ENCODE measurements around the gene UVRAG. TPM values are rescaled to one million over a fixed set of nuclear protein-coding genes. Genes with fewer than 3 reads are reported as not detected.
A peak's percentile ranks its signal among the peaks of the same experiment; 100 is the strongest.

Gene UVRAG
- total RNA-seq, 1 experiment from 2014 or later, result 52.7 TPM

DNA sequence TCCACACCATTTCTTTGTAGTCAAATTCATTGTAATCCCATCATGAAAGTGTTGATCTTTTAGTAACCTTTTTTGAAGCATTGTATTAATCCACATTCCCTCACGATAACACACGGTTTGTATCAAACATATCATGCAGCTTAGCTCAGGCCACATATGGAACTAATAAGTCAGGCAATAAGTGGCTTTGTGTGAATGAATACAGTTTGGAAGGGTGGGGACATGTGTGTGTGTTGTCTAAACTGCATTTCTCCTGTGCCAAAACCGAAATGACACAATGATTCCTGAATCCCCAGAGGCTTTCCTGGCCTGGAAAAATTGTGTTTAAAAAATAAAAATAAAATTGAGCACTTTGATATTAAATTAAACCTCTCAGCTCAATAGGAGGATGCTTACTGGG lies 293.0 kb downstream of the UVRAG start:
- Histone ChIP-seq H3K9me2 (replicated peaks; ENCODE audit: insufficient read depth, low read length) (no peaks in the 10 kb centered on the region; the same call in 1 of the 2 replicates), H2AFZ (ENCODE audit: low read length) (no peak overlapping the region), H3K9ac (ENCODE audit: low read length) (no peak overlapping the region), H3K79me2 (ENCODE audit: low read length) (peaks cover 24% of the 10 kb centered on the region), H4K20me1 (ENCODE audit: insufficient read depth, low read depth, low read length) (no peaks in the 10 kb centered on the region), H3K9me3 (ENCODE audit: low read length) (no peaks in the 10 kb centered on the region), H3K36me3 (ENCODE audit: insufficient read depth, low read length) (no peaks in the 10 kb centered on the region), H3K27ac (ENCODE audit: low read length) (no peak overlapping the region), H3K4me1 (ENCODE audit: low read length) (no peaks in the 10 kb centered on the region), H3K4me2 (ENCODE audit: low read depth, low read length, poor library complexity, severe bottlenecking) (no peak overlapping the region), H3K27me3 (ENCODE audit: low read length) (no peaks in the 10 kb centered on the region), H3K4me3 (ENCODE audit: low read length) (no peak overlapping the region)
- DNase-seq, result no peak

DNA sequence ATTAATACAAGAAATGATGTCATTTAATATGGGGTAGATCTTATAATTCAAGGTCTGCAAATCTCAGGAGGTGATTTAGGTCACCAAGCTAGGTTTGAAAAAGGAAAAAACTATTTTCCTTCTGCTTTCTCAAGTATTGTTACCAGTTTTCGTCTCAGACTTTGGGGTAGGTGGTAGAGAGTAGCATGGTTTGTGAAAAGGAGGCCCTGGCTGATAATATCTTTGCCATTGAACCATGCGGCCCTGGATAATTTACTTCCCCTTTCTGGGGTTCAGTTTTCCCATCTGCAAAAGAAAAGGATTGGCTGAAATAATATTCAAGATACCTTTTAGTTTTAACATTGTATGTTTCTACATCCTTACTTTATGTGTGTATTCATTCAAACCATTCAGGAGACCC lies 299.2 kb downstream of the UVRAG start:
- Histone ChIP-seq H3K79me2 (ENCODE audit: low read length) (peaks cover 18% of the 10 kb centered on the region), H3K9ac (ENCODE audit: low read length) (no peak overlapping the region), H2AFZ (ENCODE audit: low read length) (no peak overlapping the region), H3K9me3 (ENCODE audit: low read length) (no peaks in the 10 kb centered on the region), H3K36me3 (ENCODE audit: insufficient read depth, low read length) (0 out of 2 replicates have a peak, but pooled peaks cover 6% of the 10 kb centered on the region), H3K9me2 (replicated peaks; ENCODE audit: insufficient read depth, low read length) (no peaks in the 10 kb centered on the region; the same call in 1 of the 2 replicates), H3K4me1 (ENCODE audit: low read length) (peaks cover 43% of the 10 kb centered on the region), H3K4me3 (ENCODE audit: low read length) (no peak overlapping the region), H3K27ac (ENCODE audit: low read length) (peak overlapping the region; percentile 34; the same call in 1 of the 2 replicates), H4K20me1 (ENCODE audit: insufficient read depth, low read depth, low read length) (no peaks in the 10 kb centered on the region), H3K4me2 (ENCODE audit: low read depth, low read length, poor library complexity, severe bottlenecking) (no peak overlapping the region), H3K27me3 (ENCODE audit: low read length) (no peaks in the 10 kb centered on the region)
- DNase-seq, result no peak

DNA sequence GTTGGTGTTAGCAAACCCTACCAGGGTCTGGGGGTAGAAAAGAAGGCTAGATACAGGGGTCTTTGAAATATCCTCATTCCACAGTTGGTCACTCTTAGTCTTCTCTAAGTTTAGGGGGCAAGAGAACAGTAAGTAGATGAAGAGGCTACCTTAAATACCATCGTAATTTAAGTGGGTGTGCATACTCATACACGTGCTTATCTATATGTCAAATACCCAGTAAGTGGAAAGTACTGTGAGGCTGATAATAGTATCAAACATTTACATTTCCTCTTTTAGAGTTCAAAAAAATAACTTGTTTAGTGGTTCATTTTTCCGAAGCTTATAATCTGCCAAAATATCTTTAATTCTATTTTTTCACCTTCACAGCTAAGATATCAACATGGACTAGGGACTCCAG lies 300.5 kb downstream of the UVRAG start:
- Histone ChIP-seq H4K20me1 (ENCODE audit: insufficient read depth, low read depth, low read length) (no peaks in the 10 kb centered on the region), H3K9ac (ENCODE audit: low read length) (no peak overlapping the region), H3K27ac (ENCODE audit: low read length) (peak overlapping the region; percentile 53), H3K9me3 (ENCODE audit: low read length) (no peaks in the 10 kb centered on the region), H3K9me2 (replicated peaks; ENCODE audit: insufficient read depth, low read length) (no peaks in the 10 kb centered on the region), H2AFZ (ENCODE audit: low read length) (no peak overlapping the region), H3K79me2 (ENCODE audit: low read length) (peaks cover 28% of the 10 kb centered on the region), H3K4me1 (ENCODE audit: low read length) (peaks cover 56% of the 10 kb centered on the region), H3K4me3 (ENCODE audit: low read length) (no peak overlapping the region), H3K27me3 (ENCODE audit: low read length) (no peaks in the 10 kb centered on the region), H3K4me2 (ENCODE audit: low read depth, low read length, poor library complexity, severe bottlenecking) (peak overlapping the region; percentile 5), H3K36me3 (ENCODE audit: insufficient read depth, low read length) (0 out of 2 replicates have a peak, but pooled peaks cover 6% of the 10 kb centered on the region)
- DNase-seq, result no peak

DNA sequence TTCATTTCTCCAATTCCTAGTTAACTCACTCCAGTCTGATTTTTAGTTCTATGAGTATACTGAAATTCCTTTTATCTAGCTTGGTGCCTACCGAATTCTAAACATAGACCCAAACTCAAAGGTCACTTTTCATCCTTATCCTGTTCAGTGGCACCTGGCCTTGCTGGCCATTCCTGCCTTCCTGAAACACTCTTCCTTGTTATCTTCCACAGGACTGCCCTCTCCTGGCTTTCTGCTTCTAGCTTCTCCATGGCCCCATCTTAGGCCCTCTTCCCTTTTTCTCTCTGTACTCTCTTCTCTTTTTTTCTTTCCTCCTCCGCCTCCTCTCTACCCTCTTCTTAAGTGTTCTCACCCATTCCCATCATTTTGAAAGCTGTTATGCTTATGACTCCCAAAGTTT lies 304.0 kb downstream of the UVRAG start:
- Histone ChIP-seq H3K4me3 (ENCODE audit: low read length) (no peak overlapping the region), H3K9me3 (ENCODE audit: low read length) (no peaks in the 10 kb centered on the region), H3K79me2 (ENCODE audit: low read length) (peaks cover 37% of the 10 kb centered on the region), H3K27me3 (ENCODE audit: low read length) (no peaks in the 10 kb centered on the region), H3K36me3 (ENCODE audit: insufficient read depth, low read length) (0 out of 2 replicates have a peak, but pooled peaks cover 6% of the 10 kb centered on the region), H3K9me2 (replicated peaks; ENCODE audit: insufficient read depth, low read length) (no peaks in the 10 kb centered on the region), H2AFZ (ENCODE audit: low read length) (no peak overlapping the region), H3K27ac (ENCODE audit: low read length) (peak overlapping the region; percentile 50), H3K4me2 (ENCODE audit: low read depth, low read length, poor library complexity, severe bottlenecking) (no peak overlapping the region), H3K4me1 (ENCODE audit: low read length) (peaks cover 78% of the 10 kb centered on the region), H3K9ac (ENCODE audit: low read length) (no peak overlapping the region), H4K20me1 (ENCODE audit: insufficient read depth, low read depth, low read length) (no peaks in the 10 kb centered on the region)
- DNase-seq, result no peak

DNA sequence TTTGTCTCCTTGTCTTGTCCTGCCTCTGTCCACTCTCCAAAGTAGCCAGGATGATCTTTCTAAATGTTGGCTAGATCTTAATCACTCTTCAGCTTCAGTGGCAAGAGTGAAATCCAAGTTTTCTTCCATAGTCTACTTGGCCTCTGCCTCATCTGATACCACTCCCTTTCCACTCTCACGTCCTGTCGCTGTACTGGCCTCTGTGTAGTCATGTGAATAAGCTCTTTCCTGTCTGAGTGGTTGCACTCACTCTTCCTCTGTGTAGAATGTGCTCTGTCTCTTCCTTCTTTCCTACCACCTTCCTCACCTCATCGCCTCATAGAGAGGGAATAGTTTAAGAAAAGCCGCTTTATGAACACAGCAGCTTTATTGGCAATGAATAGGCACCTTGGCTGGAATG lies 304.8 kb downstream of the UVRAG start:
- H4K20me1 ChIP-seq (ENCODE audit: insufficient read depth, low read depth, low read length), result no peaks in the 10 kb centered on the region
- peak overlapping the region; percentile 50; the same call in 1 of the 2 replicates for H3K27ac ChIP-seq (ENCODE audit: low read length)
- H3K4me2 ChIP-seq (ENCODE audit: low read depth, low read length, poor library complexity, severe bottlenecking), result no peak overlapping the region
- H2AFZ ChIP-seq (ENCODE audit: low read length), result no peak overlapping the region
- H3K9me3 ChIP-seq (ENCODE audit: low read length), result no peaks in the 10 kb centered on the region
- no peaks in the 10 kb centered on the region for H3K9me2 ChIP-seq (replicated peaks; ENCODE audit: insufficient read depth, low read length)
- H3K36me3 ChIP-seq (ENCODE audit: insufficient read depth, low read length), result 0 out of 2 replicates have a peak, but pooled peaks cover 6% of the 10 kb centered on the region
- H3K9ac ChIP-seq (ENCODE audit: low read length), result no peak overlapping the region
- peaks cover 78% of the 10 kb centered on the region for H3K4me1 ChIP-seq (ENCODE audit: low read length)
- no peak overlapping the region for H3K4me3 ChIP-seq (ENCODE audit: low read length)
- DNase-seq, result no peak
- no peaks in the 10 kb centered on the region for H3K27me3 ChIP-seq (ENCODE audit: low read length)
- peaks cover 37% of the 10 kb centered on the region for H3K79me2 ChIP-seq (ENCODE audit: low read length)

DNA sequence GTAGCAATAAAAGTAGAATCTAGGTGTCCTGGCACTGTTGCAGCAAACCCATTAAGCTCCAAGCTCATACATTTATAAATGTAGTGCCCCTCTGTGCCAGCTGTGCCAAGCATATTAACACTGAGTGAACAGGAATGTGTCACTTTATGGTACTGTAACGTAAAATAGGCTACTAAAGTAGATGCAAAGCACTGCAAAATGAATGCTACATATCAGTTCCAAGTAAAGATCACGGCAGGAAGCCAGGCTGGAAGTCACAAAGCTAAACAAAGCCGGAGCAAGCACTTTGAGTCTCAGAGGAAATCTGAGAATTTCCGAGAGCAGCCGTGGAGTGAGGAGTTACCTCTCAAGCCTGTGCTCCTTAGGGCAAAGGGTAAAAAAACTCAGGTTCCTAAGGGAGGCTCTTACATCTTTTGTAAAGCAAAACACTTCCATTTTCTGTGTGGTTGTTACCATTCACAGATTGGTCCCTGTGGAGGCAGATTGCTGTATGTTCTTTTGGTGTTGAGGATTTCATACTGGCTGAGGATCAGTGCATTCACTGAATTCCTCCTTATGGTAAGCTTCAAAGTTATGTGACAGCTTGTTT lies 305.6 kb downstream of the UVRAG start:
- Histone ChIP-seq H3K9ac (ENCODE audit: low read length) (no peak overlapping the region), H2AFZ (ENCODE audit: low read length) (no peak overlapping the region), H3K4me1 (ENCODE audit: low read length) (peaks cover 77% of the 10 kb centered on the region), H4K20me1 (ENCODE audit: insufficient read depth, low read depth, low read length) (no peaks in the 10 kb centered on the region), H3K4me3 (ENCODE audit: low read length) (no peak overlapping the region), H3K27me3 (ENCODE audit: low read length) (no peaks in the 10 kb centered on the region), H3K79me2 (ENCODE audit: low read length) (peaks cover 40% of the 10 kb centered on the region), H3K9me3 (ENCODE audit: low read length) (no peaks in the 10 kb centered on the region), H3K9me2 (replicated peaks; ENCODE audit: insufficient read depth, low read length) (no peaks in the 10 kb centered on the region), H3K4me2 (ENCODE audit: low read depth, low read length, poor library complexity, severe bottlenecking) (no peak overlapping the region), H3K36me3 (ENCODE audit: insufficient read depth, low read length) (0 out of 2 replicates have a peak, but pooled peaks cover 6% of the 10 kb centered on the region), H3K27ac (ENCODE audit: low read length) (peak overlapping the region; percentile 14; the same call in 1 of the 2 replicates)
- no peak for DNase-seq

DNA sequence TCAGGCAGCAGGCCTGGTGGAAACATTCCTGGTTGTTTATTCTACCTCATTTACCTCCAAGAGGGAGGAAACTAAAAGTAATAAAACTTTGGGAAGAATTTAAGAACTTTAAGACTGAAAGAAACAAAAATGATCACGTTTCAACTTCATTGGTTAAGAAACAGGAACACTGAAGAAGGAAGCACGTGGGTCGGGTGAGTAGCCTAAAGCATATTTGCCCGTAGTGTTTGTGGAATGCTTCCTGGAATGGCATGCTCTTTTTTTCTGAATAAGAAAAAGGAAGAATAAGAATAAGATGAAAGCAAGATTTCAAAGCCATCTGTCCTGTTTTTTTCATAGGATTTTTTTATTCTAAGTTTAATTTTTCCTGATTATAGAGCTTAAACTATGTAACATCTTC lies 308.2 kb downstream of the UVRAG start:
- Histone ChIP-seq H3K27ac (ENCODE audit: low read length) (no peak overlapping the region), H3K4me2 (ENCODE audit: low read depth, low read length, poor library complexity, severe bottlenecking) (no peak overlapping the region), H2AFZ (ENCODE audit: low read length) (no peak overlapping the region), H3K4me3 (ENCODE audit: low read length) (no peak overlapping the region), H4K20me1 (ENCODE audit: insufficient read depth, low read depth, low read length) (no peaks in the 10 kb centered on the region), H3K79me2 (ENCODE audit: low read length) (peaks cover 37% of the 10 kb centered on the region), H3K9me3 (ENCODE audit: low read length) (no peaks in the 10 kb centered on the region), H3K4me1 (ENCODE audit: low read length) (peaks cover 66% of the 10 kb centered on the region), H3K27me3 (ENCODE audit: low read length) (no peaks in the 10 kb centered on the region), H3K9me2 (replicated peaks; ENCODE audit: insufficient read depth, low read length) (no peaks in the 10 kb centered on the region), H3K36me3 (ENCODE audit: insufficient read depth, low read length) (peaks cover 7% of the 10 kb centered on the region; the same call in 1 of the 2 replicates), H3K9ac (ENCODE audit: low read length) (no peak overlapping the region)
- no peak for DNase-seq

DNA sequence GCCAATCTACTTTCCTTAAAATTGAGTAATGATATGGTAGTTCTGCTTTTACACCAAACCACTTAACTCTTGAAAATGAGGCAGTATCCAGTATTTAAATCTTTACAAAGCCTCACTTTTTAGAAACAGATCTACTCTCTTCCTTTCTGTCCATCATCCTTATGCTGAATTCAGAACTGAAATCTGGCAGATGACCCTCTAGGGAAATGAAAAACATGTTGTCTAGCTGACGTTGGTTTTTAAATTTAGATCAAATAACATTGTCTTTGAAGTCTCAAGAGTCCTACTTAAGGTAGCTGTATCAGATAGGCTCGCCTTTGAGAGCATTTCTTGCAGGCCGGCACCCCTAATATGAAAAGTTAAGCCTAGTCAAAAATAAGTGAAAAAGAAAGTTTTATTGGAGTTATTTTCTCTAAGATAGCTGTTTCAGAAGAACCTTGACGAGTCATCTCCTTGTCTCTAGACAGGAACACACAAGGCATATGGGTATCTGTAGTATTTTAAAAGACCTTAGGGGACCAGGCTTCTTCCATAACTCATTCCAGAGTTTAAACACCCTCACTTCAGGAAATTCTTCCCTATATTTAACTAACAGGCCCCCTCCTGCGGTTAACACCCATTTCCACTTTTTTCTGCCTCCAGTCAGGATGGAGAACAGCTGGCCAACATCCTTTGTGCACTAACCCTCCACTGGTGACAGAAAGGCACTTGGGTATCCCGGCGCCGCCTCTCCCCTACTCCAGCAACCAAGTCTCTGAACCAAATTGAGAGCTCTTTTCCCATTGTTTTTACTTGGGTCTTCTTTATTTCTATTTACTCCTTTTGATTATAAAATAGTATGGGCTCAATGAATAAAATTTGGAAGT lies 310.1 kb downstream of the UVRAG start:
- DNase-seq, result peak; percentile 80
- no peaks in the 10 kb centered on the region for H3K9me2 ChIP-seq (replicated peaks; ENCODE audit: insufficient read depth, low read length)

More for the DNA sequence above, 310.1 kb downstream of the UVRAG start:
- Histone ChIP-seq H3K79me2 (ENCODE audit: low read length) (peaks cover 25% of the 10 kb centered on the region; the same call in 1 of the 2 replicates), H3K27ac (ENCODE audit: low read length) (peak overlapping the region; percentile 81), H3K9ac (ENCODE audit: low read length) (0 out of 2 replicates have a peak overlapping the region, but pooled peaks have one; percentile 25), H3K4me2 (ENCODE audit: low read depth, low read length, poor library complexity, severe bottlenecking) (peak overlapping the region; percentile 62), H3K9me3 (ENCODE audit: low read length) (no peaks in the 10 kb centered on the region), H3K27me3 (ENCODE audit: low read length) (no peaks in the 10 kb centered on the region), H3K36me3 (ENCODE audit: insufficient read depth, low read length) (peaks cover 7% of the 10 kb centered on the region; the same call in 1 of the 2 replicates), H4K20me1 (ENCODE audit: insufficient read depth, low read depth, low read length) (no peaks in the 10 kb centered on the region), H3K4me1 (ENCODE audit: low read length) (peaks cover 47% of the 10 kb centered on the region), H2AFZ (ENCODE audit: low read length) (no peak overlapping the region), H3K4me3 (ENCODE audit: low read length) (no peak overlapping the region)
